ENCODE results near the gene PDX1.

The PDX1 gene

DNA sequence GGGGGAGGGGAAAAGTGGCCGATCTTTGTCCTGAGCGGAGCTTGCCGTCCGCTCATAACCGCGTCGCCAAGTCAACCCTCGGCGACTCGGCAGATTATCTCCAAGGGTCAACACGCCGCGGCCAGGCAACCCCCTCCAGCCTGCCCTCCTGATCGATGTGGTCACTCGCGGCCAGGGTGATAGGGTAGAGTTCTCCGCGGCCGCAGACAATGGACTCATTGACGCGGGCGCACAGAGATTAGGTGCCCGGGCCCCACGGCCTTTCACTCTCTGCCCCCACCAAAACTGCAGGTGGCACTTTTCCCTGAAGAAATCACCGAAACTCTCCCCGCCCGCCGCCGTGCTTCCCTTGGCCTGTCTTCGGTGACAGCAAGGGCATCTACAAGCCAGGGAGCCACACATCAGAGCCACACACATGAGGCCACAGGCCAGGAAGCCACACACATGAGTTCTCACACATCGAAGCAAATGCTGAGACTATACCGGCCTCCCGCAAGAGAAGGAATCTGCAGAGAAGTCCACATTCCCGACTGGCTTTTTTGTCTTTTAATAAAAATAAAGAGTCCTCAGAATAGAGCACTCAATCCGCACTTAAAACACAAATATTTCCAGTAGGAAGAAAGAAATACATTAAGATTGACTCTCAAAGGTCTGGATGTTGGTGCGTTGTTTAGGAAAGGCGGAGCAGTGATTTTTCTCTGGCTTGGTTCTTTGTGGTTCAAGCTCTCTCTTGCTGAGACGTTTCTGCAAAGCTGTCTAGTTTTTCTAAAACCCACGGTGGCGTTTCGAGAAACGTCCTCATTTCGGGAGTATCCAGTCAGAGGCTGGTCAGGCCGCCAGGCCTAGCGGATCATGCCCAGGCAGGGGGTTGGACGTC is 1.5 kb upstream of the PDX1 start:
- no peak for TF ChIP-seq EZH2phosphoT487 (conservative IDR thresholded peaks at IDR 0.05; ENCODE audit: low read length)
- TF ChIP-seq, protein P1, sequence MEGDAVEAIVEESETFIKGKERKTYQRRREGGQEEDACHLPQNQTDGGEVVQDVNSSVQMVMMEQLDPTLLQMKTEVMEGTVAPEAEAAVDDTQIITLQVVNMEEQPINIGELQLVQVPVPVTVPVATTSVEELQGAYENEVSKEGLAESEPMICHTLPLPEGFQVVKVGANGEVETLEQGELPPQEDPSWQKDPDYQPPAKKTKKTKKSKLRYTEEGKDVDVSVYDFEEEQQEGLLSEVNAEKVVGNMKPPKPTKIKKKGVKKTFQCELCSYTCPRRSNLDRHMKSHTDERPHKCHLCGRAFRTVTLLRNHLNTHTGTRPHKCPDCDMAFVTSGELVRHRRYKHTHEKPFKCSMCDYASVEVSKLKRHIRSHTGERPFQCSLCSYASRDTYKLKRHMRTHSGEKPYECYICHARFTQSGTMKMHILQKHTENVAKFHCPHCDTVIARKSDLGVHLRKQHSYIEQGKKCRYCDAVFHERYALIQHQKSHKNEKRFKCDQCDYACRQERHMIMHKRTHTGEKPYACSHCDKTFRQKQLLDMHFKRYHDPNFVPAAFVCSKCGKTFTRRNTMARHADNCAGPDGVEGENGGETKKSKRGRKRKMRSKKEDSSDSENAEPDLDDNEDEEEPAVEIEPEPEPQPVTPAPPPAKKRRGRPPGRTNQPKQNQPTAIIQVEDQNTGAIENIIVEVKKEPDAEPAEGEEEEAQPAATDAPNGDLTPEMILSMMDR (IDR thresholded peaks at IDR 0.05; ENCODE audit: insufficient read depth, low read length, poor library complexity, severe bottlenecking): no peak
- Histone ChIP-seq H4K20me1 (ENCODE audit: low read depth, low read length) (no peaks in the 10 kb centered on the region), H3F3A (ENCODE audit: insufficient read depth) (no peaks in the 10 kb centered on the region), H3K27ac (ENCODE audit: low read depth, low read length) (no peak overlapping the region), H3K4me3 (ENCODE audit: insufficient read depth, low read length, poor library complexity, severe bottlenecking) (no peak overlapping the region), H3K27me3 (ENCODE audit: low read length) (no peaks in the 10 kb centered on the region), H3K79me2 (ENCODE audit: insufficient read depth, low read length) (no peaks in the 10 kb centered on the region), H3K4me2 (ENCODE audit: low read depth, low read length, poor library complexity, severe bottlenecking) (no peak overlapping the region), H3K9me2 (replicated peaks; ENCODE audit: insufficient read depth, low read length) (no peaks in the 10 kb centered on the region), H2AFZ (ENCODE audit: low read depth, low read length, severe bottlenecking) (no peak overlapping the region), H3K36me3 (ENCODE audit: low read length) (no peaks in the 10 kb centered on the region), H3K9me3 (ENCODE audit: insufficient read depth, low read length) (no peaks in the 10 kb centered on the region), H3K9ac (ENCODE audit: low read length) (no peak overlapping the region)

DNA sequence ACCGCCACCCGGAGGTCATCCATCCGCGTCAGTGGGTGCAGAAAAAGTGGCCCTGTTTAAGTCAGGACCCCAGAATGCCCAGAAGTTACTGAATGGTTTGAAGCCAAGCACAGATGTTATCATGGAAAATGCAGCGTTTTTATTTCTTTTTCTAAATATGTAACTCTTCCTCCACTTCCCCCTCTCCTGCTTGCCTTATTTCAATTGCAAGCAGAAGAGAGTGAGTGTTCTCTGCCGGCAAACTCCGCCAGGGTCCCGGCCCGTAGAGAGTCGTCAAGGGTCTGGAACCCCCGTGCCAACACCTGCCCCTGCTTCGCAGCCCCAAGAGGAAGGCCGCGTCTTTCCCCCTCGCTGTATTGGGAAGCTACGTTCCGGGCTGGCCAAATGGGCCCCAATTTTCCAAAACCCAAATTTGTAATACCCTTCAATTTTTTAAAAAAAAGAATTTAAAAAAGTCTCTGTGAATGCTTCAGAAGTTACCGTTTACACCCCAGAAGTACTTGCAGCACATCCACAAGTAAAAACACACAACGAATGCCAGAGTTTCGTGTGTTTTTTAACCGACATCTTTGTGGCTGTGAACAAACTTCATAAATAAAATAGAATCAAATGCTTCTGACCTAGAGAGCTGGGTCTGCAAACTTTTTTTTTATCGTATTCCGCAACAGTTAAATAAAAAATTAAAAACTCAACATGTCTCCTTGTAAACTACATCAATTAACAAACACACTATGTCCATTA is 712 bp upstream of the PDX1 start:
- no peaks in the 10 kb centered on the region for H4K20me1 ChIP-seq (ENCODE audit: low read depth, low read length)
- H2AFZ ChIP-seq (ENCODE audit: low read depth, low read length, severe bottlenecking): no peak overlapping the region
- no peak overlapping the region for H3K27ac ChIP-seq (ENCODE audit: low read depth, low read length)
- no peaks in the 10 kb centered on the region for H3K9me3 ChIP-seq (ENCODE audit: insufficient read depth, low read length)
- H3K9ac ChIP-seq (ENCODE audit: low read length): no peak overlapping the region
- H3K9me2 ChIP-seq (replicated peaks; ENCODE audit: insufficient read depth, low read length): no peaks in the 10 kb centered on the region
- TF ChIP-seq EZH2phosphoT487 (conservative IDR thresholded peaks at IDR 0.05; ENCODE audit: low read length): no peak
- TF ChIP-seq, protein P1 (IDR thresholded peaks at IDR 0.05; ENCODE audit: insufficient read depth, low read length, poor library complexity, severe bottlenecking): no peak
- H3F3A ChIP-seq (ENCODE audit: insufficient read depth): no peaks in the 10 kb centered on the region
- H3K36me3 ChIP-seq (ENCODE audit: low read length): no peaks in the 10 kb centered on the region
- no peaks in the 10 kb centered on the region for H3K79me2 ChIP-seq (ENCODE audit: insufficient read depth, low read length)
- H3K27me3 ChIP-seq (ENCODE audit: low read length): no peaks in the 10 kb centered on the region
- H3K4me3 ChIP-seq (ENCODE audit: insufficient read depth, low read length, poor library complexity, severe bottlenecking): no peak overlapping the region
- no peak overlapping the region for H3K4me2 ChIP-seq (ENCODE audit: low read depth, low read length, poor library complexity, severe bottlenecking)

DNA sequence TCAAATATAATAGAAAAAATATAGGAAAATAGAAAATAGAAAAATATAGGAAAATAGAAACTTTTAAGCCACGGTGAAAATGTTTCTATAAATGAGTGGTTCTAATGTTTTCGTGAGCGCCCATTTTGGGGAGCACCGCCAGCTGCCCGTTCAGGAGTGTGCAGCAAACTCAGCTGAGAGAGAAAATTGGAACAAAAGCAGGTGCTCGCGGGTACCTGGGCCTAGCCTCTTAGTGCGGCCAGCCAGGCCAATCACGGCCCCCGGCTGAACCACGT is 204 bp upstream of the PDX1 start:
- Histone ChIP-seq H3K4me3 (ENCODE audit: insufficient read depth, low read length, poor library complexity, severe bottlenecking) (no peak overlapping the region), H3K27ac (ENCODE audit: low read depth, low read length) (no peak overlapping the region), H3K9ac (ENCODE audit: low read length) (no peak overlapping the region), H2AFZ (ENCODE audit: low read depth, low read length, severe bottlenecking) (no peak overlapping the region), H3K9me2 (replicated peaks; ENCODE audit: insufficient read depth, low read length) (no peaks in the 10 kb centered on the region), H3K9me3 (ENCODE audit: insufficient read depth, low read length) (no peaks in the 10 kb centered on the region), H4K20me1 (ENCODE audit: low read depth, low read length) (no peaks in the 10 kb centered on the region), H3K36me3 (ENCODE audit: low read length) (no peaks in the 10 kb centered on the region), H3K79me2 (ENCODE audit: insufficient read depth, low read length) (no peaks in the 10 kb centered on the region), H3F3A (ENCODE audit: insufficient read depth) (no peaks in the 10 kb centered on the region), H3K4me2 (ENCODE audit: low read depth, low read length, poor library complexity, severe bottlenecking) (no peak overlapping the region), H3K27me3 (ENCODE audit: low read length) (no peaks in the 10 kb centered on the region)
- TF ChIP-seq, protein P1 (IDR thresholded peaks at IDR 0.05; ENCODE audit: insufficient read depth, low read length, poor library complexity, severe bottlenecking): no peak
- no peak for TF ChIP-seq EZH2phosphoT487 (conservative IDR thresholded peaks at IDR 0.05; ENCODE audit: low read length)

All from SU-DHL-6 (cell line).